ENCODE data around the gene SNAP47.

SNAP47 gene

GRCh38 chr1:227768125-227768439, 32.8 kb downstream of the SNAP47 start:
- TF ChIP-seq CTCF (IDR thresholded peaks at IDR 0.05; ENCODE audit: low read length) (no peak), EZH2phosphoT487 (IDR thresholded peaks at IDR 0.05; ENCODE audit: low read length) (no peak), EZH2 (optimal IDR thresholded peaks at IDR 0.05; ENCODE audit: low read depth, low read length) (no peak)
- peaks cover 6% of the 10 kb centered on the region; the same call in 1 of the 2 replicates for H3K36me3 ChIP-seq (replicated peaks; ENCODE audit: insufficient read depth, low read length)

GRCh38 chr1:227768640-227769039, 33.4 kb downstream of the SNAP47 start:
- H3K4me1 ChIP-seq (ENCODE audit: low read length), result no peaks in the 10 kb centered on the region
- no peak for DNase-seq
- no peak overlapping the region for H3K9ac ChIP-seq (ENCODE audit: low read length)
- no peak overlapping the region for H3K4me3 ChIP-seq (ENCODE audit: low read length)
- H3F3A ChIP-seq (ENCODE audit: insufficient read depth, low read length), result no peaks in the 10 kb centered on the region
- no peaks in the 10 kb centered on the region for H3K27me3 ChIP-seq (replicated peaks; ENCODE audit: insufficient read depth, low read length)
- no peaks in the 10 kb centered on the region for H3K9me3 ChIP-seq (replicated peaks; ENCODE audit: insufficient read depth, low read length)
- H4K20me1 ChIP-seq (ENCODE audit: insufficient read depth, low read length), result no peaks in the 10 kb centered on the region
- TF ChIP-seq EZH2 (optimal IDR thresholded peaks at IDR 0.05; ENCODE audit: low read depth, low read length) (no peak), EZH2phosphoT487 (IDR thresholded peaks at IDR 0.05; ENCODE audit: low read length) (no peak), CTCF (IDR thresholded peaks at IDR 0.05; ENCODE audit: low read length) (no peak)
- H3K79me2 ChIP-seq (ENCODE audit: low read length), result peaks cover 6% of the 10 kb centered on the region
- peaks cover 6% of the 10 kb centered on the region; the same call in 1 of the 2 replicates for H3K36me3 ChIP-seq (replicated peaks; ENCODE audit: insufficient read depth, low read length)
- no peak overlapping the region for H3K27ac ChIP-seq (ENCODE audit: low read length)
- H3K9me2 ChIP-seq (replicated peaks; ENCODE audit: insufficient read depth, low read length), result no peaks in the 10 kb centered on the region
- H3K4me2 ChIP-seq (ENCODE audit: low read depth, low read length), result no peak overlapping the region
- H2AFZ ChIP-seq (ENCODE audit: low read length), result no peak overlapping the region

More at GRCh38 chr1:227768125-227768439, 32.8 kb downstream of the SNAP47 start:
- no peak for DNase-seq
- no peak overlapping the region for H2AFZ ChIP-seq (ENCODE audit: low read length)
- H3K27me3 ChIP-seq (replicated peaks; ENCODE audit: insufficient read depth, low read length), result no peaks in the 10 kb centered on the region
- no peak overlapping the region for H3K9ac ChIP-seq (ENCODE audit: low read length)
- H3K9me2 ChIP-seq (replicated peaks; ENCODE audit: insufficient read depth, low read length), result no peaks in the 10 kb centered on the region
- H3K4me3 ChIP-seq (ENCODE audit: low read length), result no peak overlapping the region
- peaks cover 11% of the 10 kb centered on the region for H3K79me2 ChIP-seq (ENCODE audit: low read length)
- H3K27ac ChIP-seq (ENCODE audit: low read length), result no peak overlapping the region
- no peaks in the 10 kb centered on the region for H4K20me1 ChIP-seq (ENCODE audit: insufficient read depth, low read length)
- peaks cover 2% of the 10 kb centered on the region for H3K4me1 ChIP-seq (ENCODE audit: low read length)
- H3K9me3 ChIP-seq (replicated peaks; ENCODE audit: insufficient read depth, low read length), result no peaks in the 10 kb centered on the region
- no peaks in the 10 kb centered on the region for H3F3A ChIP-seq (ENCODE audit: insufficient read depth, low read length)
- no peak overlapping the region for H3K4me2 ChIP-seq (ENCODE audit: low read depth, low read length)

GRCh38 chr1:227769047-227769935, 34.1 kb downstream of the SNAP47 start:
- Histone ChIP-seq H3K9me3 (replicated peaks; ENCODE audit: insufficient read depth, low read length) (no peaks in the 10 kb centered on the region), H3K9ac (ENCODE audit: low read length) (no peak overlapping the region), H3K36me3 (replicated peaks; ENCODE audit: insufficient read depth, low read length) (peaks cover 6% of the 10 kb centered on the region; the same call in 1 of the 2 replicates), H3K79me2 (ENCODE audit: low read length) (no peaks in the 10 kb centered on the region), H3K27ac (ENCODE audit: low read length) (no peak overlapping the region), H3K4me2 (ENCODE audit: low read depth, low read length) (no peak overlapping the region), H3K9me2 (replicated peaks; ENCODE audit: insufficient read depth, low read length) (no peaks in the 10 kb centered on the region), H3K4me3 (ENCODE audit: low read length) (no peak overlapping the region), H4K20me1 (ENCODE audit: insufficient read depth, low read length) (no peaks in the 10 kb centered on the region), H3K27me3 (replicated peaks; ENCODE audit: insufficient read depth, low read length) (no peaks in the 10 kb centered on the region), H3K4me1 (ENCODE audit: low read length) (no peaks in the 10 kb centered on the region), H3F3A (ENCODE audit: insufficient read depth, low read length) (no peaks in the 10 kb centered on the region), H2AFZ (ENCODE audit: low read length) (no peak overlapping the region)
- TF ChIP-seq EZH2 (optimal IDR thresholded peaks at IDR 0.05; ENCODE audit: low read depth, low read length) (no peak), CTCF (IDR thresholded peaks at IDR 0.05; ENCODE audit: low read length) (no peak), EZH2phosphoT487 (IDR thresholded peaks at IDR 0.05; ENCODE audit: low read length) (no peak)
- DNase-seq, result no peak

All from MM.1S (cell line).